Measurements from ENCODE around the gene GLI3.

The GLI3 gene

DNA sequence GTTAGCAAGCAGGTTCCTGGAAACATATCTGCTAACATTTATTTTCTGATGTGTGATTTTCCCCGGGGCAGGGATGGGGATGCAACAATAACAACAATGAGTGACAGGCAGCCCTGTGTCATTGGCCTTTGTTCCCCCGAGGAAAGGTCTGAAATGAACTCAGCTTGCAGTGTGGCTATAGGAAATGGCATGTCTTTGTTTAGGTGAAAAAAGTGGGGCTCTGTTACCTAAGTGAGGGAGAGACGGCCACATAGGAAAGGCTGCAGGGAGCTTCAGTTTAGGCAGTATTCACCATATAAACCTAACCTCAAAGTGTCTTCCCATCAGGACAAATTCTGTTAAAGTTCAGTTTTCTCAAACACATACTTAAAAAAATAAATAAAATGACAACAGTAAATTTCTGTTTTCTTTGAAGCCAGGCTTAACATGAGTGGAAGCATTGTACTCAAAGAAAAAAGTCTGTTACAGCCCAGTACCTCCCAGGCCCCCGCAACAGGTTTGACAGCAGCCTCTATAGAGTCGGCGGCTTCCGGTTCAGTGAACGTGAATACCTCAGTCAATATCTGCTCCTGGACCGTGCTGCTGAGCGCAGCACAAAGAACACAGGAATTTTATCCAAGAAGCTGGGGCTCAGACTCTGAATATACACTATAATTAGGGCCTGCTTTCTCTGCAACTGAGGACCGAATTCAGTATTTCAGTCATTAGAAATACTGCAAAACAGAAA is 168.3 kb downstream of the GLI3 start:
- TF ChIP-seq POLR2A (IDR thresholded peaks at IDR 0.05; ENCODE audit: low read depth, low read length) (no peak), TAF1 (IDR thresholded peaks at IDR 0.05; ENCODE audit: borderline replicate concordance, low read depth, low read length) (no peak), POLR2AphosphoS5 (IDR thresholded peaks at IDR 0.05; ENCODE audit: low read depth, low read length) (no peak)
- FAIRE-seq (no peak), DNase-seq (ENCODE audit: insufficient read length) (no peak)

DNA sequence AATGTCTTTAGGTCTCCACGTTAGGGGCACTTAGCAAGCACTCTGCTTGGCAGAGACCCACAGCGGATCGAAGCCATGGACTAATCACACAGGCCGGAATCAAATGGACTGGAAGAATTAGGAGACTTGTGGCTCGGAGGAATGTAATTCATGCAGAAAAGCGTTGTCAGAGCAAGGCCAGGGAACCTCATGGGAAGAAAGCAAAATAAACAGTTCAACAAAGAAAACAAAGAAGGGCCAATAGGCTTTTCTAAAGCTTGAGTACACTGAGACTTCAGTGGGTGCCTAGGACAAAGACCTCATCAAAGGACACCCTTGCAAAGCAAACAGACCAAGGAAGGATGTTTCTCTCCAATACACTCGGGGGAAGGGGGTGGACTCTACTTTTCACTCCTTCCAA is 171.1 kb downstream of the GLI3 start:
- no peak for FAIRE-seq
- TF ChIP-seq TAF1 (IDR thresholded peaks at IDR 0.05; ENCODE audit: borderline replicate concordance, low read depth, low read length) (no peak), POLR2A (IDR thresholded peaks at IDR 0.05; ENCODE audit: low read depth, low read length) (no peak), POLR2AphosphoS5 (IDR thresholded peaks at IDR 0.05; ENCODE audit: low read depth, low read length) (no peak)

DNA sequence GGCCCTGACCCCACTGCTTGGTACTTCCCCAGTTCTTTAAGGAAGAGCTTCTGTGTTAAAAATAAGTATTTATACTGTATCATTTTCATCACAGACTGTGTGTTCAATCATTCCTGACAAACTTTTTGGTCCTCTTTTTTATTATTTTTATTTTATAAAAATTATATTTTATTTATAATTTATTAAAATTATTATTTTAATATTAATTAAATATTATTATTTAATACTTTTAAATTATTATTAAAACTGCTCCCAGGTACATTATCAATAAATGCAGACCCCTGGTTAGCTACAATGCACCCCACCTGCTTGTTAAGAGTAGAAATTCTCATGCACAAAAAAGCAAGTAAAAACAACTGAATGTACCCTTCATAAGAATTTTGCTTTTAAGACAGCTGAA is 172.0 kb downstream of the GLI3 start:
- TF ChIP-seq TAF1 (IDR thresholded peaks at IDR 0.05; ENCODE audit: borderline replicate concordance, low read depth, low read length) (no peak), POLR2AphosphoS5 (IDR thresholded peaks at IDR 0.05; ENCODE audit: low read depth, low read length) (no peak), POLR2A (IDR thresholded peaks at IDR 0.05; ENCODE audit: low read depth, low read length) (no peak)
- DNase-seq (ENCODE audit: insufficient read length) (no peak), FAIRE-seq (no peak)

More for the DNA sequence above, 171.1 kb downstream of the GLI3 start:
- DNase-seq (ENCODE audit: insufficient read length) = no peak

DNA sequence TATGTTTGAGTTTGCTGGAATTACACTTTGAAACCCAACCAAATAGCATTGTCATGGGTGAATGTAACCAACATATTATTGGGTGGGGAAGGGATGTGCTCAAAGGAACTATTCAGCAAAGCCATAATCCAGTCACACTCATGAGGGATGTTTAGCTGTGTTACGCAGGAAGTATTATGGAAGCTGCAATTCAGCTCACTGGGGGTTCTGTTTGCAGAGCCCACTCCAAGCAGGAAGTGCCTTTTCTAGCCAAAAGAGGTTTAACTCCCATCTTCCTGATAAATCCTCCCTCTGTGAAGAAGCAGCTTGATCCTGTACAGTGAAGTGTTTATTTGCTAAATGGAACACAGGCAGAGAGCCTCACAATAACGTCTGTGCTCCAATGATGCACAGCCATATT is 172.5 kb downstream of the GLI3 start:
- no peak for TF ChIP-seq TAF1 (IDR thresholded peaks at IDR 0.05; ENCODE audit: borderline replicate concordance, low read depth, low read length)
- no peak for TF ChIP-seq POLR2AphosphoS5 (IDR thresholded peaks at IDR 0.05; ENCODE audit: low read depth, low read length)
- TF ChIP-seq POLR2A (IDR thresholded peaks at IDR 0.05; ENCODE audit: low read depth, low read length) = no peak
- no peak for DNase-seq (ENCODE audit: insufficient read length)
- FAIRE-seq = no peak

DNA sequence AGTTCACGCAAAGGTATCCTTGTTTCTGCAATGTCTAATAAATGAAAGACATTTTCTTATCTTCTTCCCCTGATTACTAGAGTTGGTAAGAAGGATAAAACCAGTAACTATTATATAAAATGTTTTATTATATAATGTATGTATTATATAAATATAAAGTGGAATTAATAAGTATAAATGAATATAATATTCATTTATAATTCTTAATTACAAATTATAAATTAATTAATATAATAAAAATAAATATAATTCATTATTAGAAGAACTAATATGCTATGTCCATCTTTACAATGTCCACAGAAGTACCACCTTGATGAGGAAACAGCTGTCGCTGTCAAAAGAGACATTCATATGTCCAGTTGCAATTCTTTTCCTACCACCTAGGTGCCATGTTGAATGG is 177.7 kb downstream of the GLI3 start:
- no peak for FAIRE-seq
- TF ChIP-seq TAF1 (IDR thresholded peaks at IDR 0.05; ENCODE audit: borderline replicate concordance, low read depth, low read length) (no peak), POLR2A (IDR thresholded peaks at IDR 0.05; ENCODE audit: low read depth, low read length) (no peak), POLR2AphosphoS5 (IDR thresholded peaks at IDR 0.05; ENCODE audit: low read depth, low read length) (no peak)
- DNase-seq (ENCODE audit: insufficient read length) = no peak

DNA sequence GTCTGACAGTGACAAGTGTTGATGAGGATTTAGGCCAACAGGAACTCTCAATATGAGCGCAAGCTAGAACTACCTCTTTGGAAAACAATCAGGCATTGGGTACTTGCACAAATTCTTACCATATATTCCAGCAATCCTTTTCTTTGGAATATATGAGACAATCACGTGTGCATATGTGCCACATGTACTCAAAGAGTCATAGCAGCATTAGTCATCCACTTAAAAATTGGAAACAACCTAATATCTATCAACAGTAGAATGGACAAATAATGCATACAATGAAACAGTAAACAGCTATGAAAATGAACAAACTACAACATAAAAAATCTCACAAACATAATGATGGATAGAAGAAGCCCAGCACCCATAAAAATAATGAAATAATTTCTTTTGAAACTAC is 179.7 kb downstream of the GLI3 start:
- no peak for DNase-seq (ENCODE audit: insufficient read length)

DNA sequence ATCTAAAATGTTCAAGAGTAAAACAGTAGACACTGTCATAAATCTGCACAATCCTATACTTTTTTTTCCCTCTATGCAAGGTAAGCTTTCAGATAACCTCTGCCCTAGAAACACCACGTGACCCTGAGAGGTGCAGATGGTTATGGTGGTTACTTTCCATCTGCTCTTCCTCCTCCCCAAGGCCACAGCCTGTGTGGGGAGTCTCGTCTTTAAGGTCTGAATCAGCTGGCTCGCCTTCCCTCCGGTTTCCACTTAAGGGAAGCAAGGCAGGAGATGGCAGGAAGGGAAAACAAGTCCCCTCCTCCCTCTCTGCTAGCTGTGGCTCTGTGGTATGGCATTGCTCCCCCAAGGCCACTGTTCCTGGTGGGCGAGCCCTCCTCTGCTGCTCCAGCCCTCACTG is 181.8 kb downstream of the GLI3 start:
- DNase-seq (ENCODE audit: insufficient read length) (no peak), FAIRE-seq (no peak)
- TF ChIP-seq POLR2A (IDR thresholded peaks at IDR 0.05; ENCODE audit: low read depth, low read length) (no peak), POLR2AphosphoS5 (IDR thresholded peaks at IDR 0.05; ENCODE audit: low read depth, low read length) (no peak), TAF1 (IDR thresholded peaks at IDR 0.05; ENCODE audit: borderline replicate concordance, low read depth, low read length) (no peak)

More for the DNA sequence above, 179.7 kb downstream of the GLI3 start:
- FAIRE-seq = no peak
- TF ChIP-seq POLR2AphosphoS5 (IDR thresholded peaks at IDR 0.05; ENCODE audit: low read depth, low read length) (no peak), POLR2A (IDR thresholded peaks at IDR 0.05; ENCODE audit: low read depth, low read length) (no peak), TAF1 (IDR thresholded peaks at IDR 0.05; ENCODE audit: borderline replicate concordance, low read depth, low read length) (no peak)

DNA sequence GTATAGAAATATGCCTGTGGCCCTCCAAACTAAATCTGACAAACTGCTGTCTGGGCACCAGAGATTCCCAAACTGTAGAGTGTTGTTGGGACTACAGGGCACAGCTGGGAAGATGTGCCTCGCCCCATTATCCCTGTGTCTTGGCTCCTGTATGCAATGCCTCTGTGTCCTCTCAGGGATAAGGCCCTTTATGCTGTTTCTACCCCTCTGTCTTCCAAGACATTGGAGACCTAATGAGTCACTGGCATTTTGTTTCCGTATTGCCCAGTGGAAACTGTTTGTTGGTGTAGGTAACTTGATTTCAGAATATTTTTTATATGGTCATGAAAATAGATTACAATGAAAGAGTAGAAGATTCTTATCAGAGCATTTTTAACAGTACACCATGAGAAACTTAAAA is 183.2 kb downstream of the GLI3 start:
- FAIRE-seq (no peak), DNase-seq (ENCODE audit: insufficient read length) (no peak)
- TF ChIP-seq TAF1 (IDR thresholded peaks at IDR 0.05; ENCODE audit: borderline replicate concordance, low read depth, low read length) (no peak), POLR2AphosphoS5 (IDR thresholded peaks at IDR 0.05; ENCODE audit: low read depth, low read length) (no peak), POLR2A (IDR thresholded peaks at IDR 0.05; ENCODE audit: low read depth, low read length) (no peak)

DNA sequence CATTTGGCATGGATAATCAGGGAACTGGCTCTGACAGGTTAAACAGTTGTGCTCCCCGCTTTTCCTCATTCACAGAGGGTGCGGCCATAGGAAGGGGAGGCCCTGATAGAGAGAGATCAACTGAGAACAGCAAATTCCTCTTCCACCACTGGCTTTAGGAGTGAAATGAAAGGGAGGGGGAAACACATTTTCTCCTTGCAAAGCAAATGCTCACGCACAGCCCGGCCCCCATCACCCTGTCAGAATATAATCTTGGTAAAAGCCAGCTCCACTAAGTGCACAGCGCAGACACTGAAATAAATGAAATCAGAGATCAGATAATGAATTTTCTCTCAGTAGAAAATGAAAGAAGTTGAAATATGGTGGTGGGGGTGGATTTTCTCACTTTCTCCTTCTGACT is 187.2 kb downstream of the GLI3 start:
- DNase-seq (ENCODE audit: insufficient read length) (no peak), FAIRE-seq (no peak)
- TF ChIP-seq POLR2AphosphoS5 (IDR thresholded peaks at IDR 0.05; ENCODE audit: low read depth, low read length) (no peak), POLR2A (IDR thresholded peaks at IDR 0.05; ENCODE audit: low read depth, low read length) (no peak), TAF1 (IDR thresholded peaks at IDR 0.05; ENCODE audit: borderline replicate concordance, low read depth, low read length) (no peak)

DNA sequence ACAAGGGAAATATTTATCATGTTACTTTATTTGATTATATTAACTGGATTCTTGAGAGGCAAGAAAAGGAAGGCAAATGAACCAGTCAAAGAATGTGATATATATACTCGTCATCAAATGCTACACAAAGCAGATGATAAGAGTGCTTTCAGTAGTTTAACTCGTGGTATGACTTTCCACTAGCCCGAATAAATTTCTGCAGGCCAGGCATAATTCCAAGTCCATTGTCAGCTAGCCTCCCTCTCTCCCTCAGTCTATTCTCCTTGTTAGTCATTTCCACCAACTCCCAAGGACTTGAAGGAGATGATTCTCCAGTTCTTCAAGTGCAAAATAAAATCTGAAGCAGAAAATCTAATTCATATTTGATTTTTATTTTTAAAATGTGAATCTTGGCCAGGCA is 190.5 kb downstream of the GLI3 start:
- no peak for TF ChIP-seq POLR2AphosphoS5 (IDR thresholded peaks at IDR 0.05; ENCODE audit: low read depth, low read length)
- TF ChIP-seq POLR2A (IDR thresholded peaks at IDR 0.05; ENCODE audit: low read depth, low read length) = no peak
- TF ChIP-seq TAF1 (IDR thresholded peaks at IDR 0.05; ENCODE audit: borderline replicate concordance, low read depth, low read length) = no peak
- FAIRE-seq (no peak), DNase-seq (ENCODE audit: insufficient read length) (no peak)

DNA sequence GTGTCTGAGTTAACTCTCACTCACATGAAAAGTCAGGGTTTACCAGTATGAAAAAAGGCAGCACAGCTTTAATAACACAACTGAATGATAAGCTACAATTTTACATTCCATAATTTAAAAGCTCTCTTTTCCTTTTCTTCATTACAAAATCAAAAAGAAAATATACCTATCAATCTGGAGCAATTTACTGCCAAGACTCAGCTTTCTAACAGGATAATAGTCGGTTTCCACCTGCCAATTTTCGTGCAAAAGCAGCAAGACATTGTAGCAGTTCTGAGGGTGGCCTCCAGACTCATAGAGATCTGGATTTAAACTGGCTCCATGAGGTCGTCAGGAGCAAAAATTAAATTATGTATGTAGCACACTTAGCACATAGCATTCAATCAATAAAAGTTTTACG is 191.0 kb downstream of the GLI3 start:
- FAIRE-seq (no peak), DNase-seq (ENCODE audit: insufficient read length) (no peak)
- TF ChIP-seq POLR2AphosphoS5 (IDR thresholded peaks at IDR 0.05; ENCODE audit: low read depth, low read length) (no peak), POLR2A (IDR thresholded peaks at IDR 0.05; ENCODE audit: low read depth, low read length) (no peak), TAF1 (IDR thresholded peaks at IDR 0.05; ENCODE audit: borderline replicate concordance, low read depth, low read length) (no peak)

DNA sequence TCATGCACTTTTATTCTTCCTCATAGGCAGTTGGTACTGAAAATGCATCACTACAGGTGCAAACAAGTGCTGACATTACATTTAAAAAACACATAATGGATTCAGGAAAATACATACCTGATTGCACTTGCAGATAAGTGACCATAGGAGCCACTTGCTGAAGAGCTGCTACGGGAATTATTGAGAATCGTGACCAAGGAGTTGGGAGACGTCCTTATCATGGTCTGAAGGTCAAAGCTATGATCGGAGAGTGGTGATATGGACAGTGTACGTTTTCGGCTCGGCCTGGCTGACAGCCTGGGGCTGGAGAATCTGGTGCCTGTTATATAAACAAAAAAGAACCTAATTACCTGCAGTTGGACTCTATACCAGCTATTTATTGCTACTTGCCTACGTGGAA is 197.1 kb downstream of the GLI3 start:
- DNase-seq (ENCODE audit: insufficient read length) (no peak), FAIRE-seq (no peak)
- no peak for TF ChIP-seq POLR2AphosphoS5 (IDR thresholded peaks at IDR 0.05; ENCODE audit: low read depth, low read length)
- no peak for TF ChIP-seq POLR2A (IDR thresholded peaks at IDR 0.05; ENCODE audit: low read depth, low read length)
- TF ChIP-seq TAF1 (IDR thresholded peaks at IDR 0.05; ENCODE audit: borderline replicate concordance, low read depth, low read length) = no peak

All from GM12892 (cell line).